Thyroid gland (tissue), 4 donors: ENCODE measurements around the gene ZIC5.

Experiments
- POLR2A ChIP-seq, 2 donors: fragments of 450-650 bp; IDR thresholded peaks; one replicate each; pipeline ENCODE4 v1.6.1; 2017; ENCODE audit warnings: antibody characterized with exemption in 2 of 2, mild to moderate bottlenecking in 2 of 2, moderate library complexity in 1 of 2
- TF ChIP-seq, protein P1 (sequence below), 6 experiments: fragments of 200-600 bp in 3 of 6; fragments of 450-650 bp in 3 of 6; sonication (generic) in 3 of 6; IDR thresholded peaks; one replicate each; pipeline ENCODE4 v1.5.1; 2016 to 2019; ENCODE audit warnings: antibody characterized with exemption in 6 of 6, mild to moderate bottlenecking in 2 of 6, inconsistent platforms in 1 of 6, moderate library complexity in 1 of 6

DNA sequence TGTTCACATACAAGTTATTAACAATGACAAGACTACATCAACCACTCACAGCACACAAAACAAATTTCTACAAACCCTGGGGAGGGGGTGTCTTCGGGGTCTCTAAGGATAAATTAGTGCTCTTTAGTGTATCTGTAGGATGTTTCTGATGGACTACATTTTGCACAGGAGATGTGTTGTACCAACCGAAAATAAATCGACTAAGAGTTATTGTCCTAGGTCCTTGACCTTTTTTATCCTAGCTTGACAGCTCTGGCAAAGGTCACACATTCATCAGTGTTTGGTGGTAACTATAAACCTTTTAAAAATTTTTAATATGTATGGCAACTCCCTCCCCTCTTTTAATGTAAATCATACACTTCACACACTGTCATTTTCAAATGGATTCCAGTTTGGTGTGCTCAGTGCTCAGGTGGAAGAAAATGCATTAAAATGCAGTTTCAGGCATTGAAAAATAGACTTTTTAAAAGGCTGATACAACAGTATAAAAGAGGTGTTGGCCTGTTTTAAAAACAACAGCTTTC lies 7.7 kb downstream of the ZIC5 start:
- TF ChIP-seq, protein P1, sequence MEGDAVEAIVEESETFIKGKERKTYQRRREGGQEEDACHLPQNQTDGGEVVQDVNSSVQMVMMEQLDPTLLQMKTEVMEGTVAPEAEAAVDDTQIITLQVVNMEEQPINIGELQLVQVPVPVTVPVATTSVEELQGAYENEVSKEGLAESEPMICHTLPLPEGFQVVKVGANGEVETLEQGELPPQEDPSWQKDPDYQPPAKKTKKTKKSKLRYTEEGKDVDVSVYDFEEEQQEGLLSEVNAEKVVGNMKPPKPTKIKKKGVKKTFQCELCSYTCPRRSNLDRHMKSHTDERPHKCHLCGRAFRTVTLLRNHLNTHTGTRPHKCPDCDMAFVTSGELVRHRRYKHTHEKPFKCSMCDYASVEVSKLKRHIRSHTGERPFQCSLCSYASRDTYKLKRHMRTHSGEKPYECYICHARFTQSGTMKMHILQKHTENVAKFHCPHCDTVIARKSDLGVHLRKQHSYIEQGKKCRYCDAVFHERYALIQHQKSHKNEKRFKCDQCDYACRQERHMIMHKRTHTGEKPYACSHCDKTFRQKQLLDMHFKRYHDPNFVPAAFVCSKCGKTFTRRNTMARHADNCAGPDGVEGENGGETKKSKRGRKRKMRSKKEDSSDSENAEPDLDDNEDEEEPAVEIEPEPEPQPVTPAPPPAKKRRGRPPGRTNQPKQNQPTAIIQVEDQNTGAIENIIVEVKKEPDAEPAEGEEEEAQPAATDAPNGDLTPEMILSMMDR (IDR thresholded peaks at IDR 0.05): no peak
- no peak for TF ChIP-seq POLR2A (IDR thresholded peaks at IDR 0.05)
